Fibroblast of lung (primary cell): Measurements from ENCODE around the gene FSTL5. TPM values are rescaled to one million over a fixed set of nuclear protein-coding genes. Genes with fewer than 3 reads are reported as not detected.

ENCODE experiments used
- DNase-seq, 2 donors: peaks; one replicate each; pipeline versions ENCODE4 v3.0.0 to v3.0.0-alpha.2; 2010; ENCODE audit warnings: low read depth in 2 of 2
- H2AFZ ChIP-seq: 2 replicates; pipeline ENCODE4 v1.5.1; 2012; ENCODE audit warnings: low read length, control low read depth, inconsistent platforms
- H3K27ac ChIP-seq: 2 replicates; pipeline ENCODE4 v1.5.1; 2011; ENCODE audit warnings: low read length, control low read depth; ENCODE audit not compliant: insufficient read depth
- H3K27me3 ChIP-seq: 2 replicates; pipeline ENCODE4 v1.5.1; 2011; ENCODE audit warnings: mild to moderate bottlenecking, low read length; ENCODE audit not compliant: control insufficient read depth, insufficient read depth
- H3K36me3 ChIP-seq: 2 replicates; pipeline ENCODE4 v1.5.1; 2011; ENCODE audit warnings: low read length; ENCODE audit not compliant: control insufficient read depth, insufficient read depth
- H3K4me1 ChIP-seq: 2 replicates; pipeline ENCODE4 v1.5.1; 2011; ENCODE audit warnings: low read length; ENCODE audit not compliant: control insufficient read depth, insufficient read depth; ENCODE audit errors: extremely low read depth
- H3K4me2 ChIP-seq: 2 replicates; pipeline ENCODE4 v1.5.1; 2011; ENCODE audit warnings: low read length, control low read depth; ENCODE audit not compliant: insufficient read depth; ENCODE audit errors: extremely low read depth
- H3K4me3 ChIP-seq, 4 experiments: fragments of 200-600 bp in 1 of 4; sonication (generic) in 1 of 4; replicated peaks in 1 of 4; 2 replicates each; pipeline ENCODE4 v1.5.1; 2011 to 2016; ENCODE audit warnings: low read length in 4 of 4, low read depth in 3 of 4, mild to moderate bottlenecking in 3 of 4, control low read depth in 2 of 4, inconsistent platforms in 1 of 4, mixed read lengths in 1 of 4; ENCODE audit not compliant: insufficient read depth in 1 of 4; ENCODE audit errors: control extremely low read depth in 1 of 4
- H3K79me2 ChIP-seq: 2 replicates; pipeline ENCODE4 v1.5.1; 2012; ENCODE audit warnings: mild to moderate bottlenecking, low read length, inconsistent platforms; ENCODE audit not compliant: control insufficient read depth, insufficient read depth
- H3K9ac ChIP-seq: 2 replicates; pipeline ENCODE4 v1.5.1; 2011; ENCODE audit warnings: mild to moderate bottlenecking, low read length, control low read depth; ENCODE audit not compliant: insufficient read depth
- H3K9me3 ChIP-seq: 2 replicates; pipeline ENCODE4 v1.5.1; 2012; ENCODE audit warnings: low read depth, low read length; ENCODE audit not compliant: control insufficient read depth, insufficient read depth
- H4K20me1 ChIP-seq: 2 replicates; pipeline ENCODE4 v1.5.1; 2011; ENCODE audit warnings: low read length; ENCODE audit not compliant: control insufficient read depth, insufficient read depth; ENCODE audit errors: extremely low read depth
- EZH2 ChIP-seq: IDR thresholded peaks from 2 replicates; pipeline ENCODE4 v1.5.1; 2012; ENCODE audit warnings: low read length, control low read depth, mild to moderate bottlenecking; ENCODE audit errors: missing control alignments
- polyA plus RNA-seq, 2 donors: library from polyadenylated mRNA; depleted of rRNA in 1 of 2; stranded (reverse) in 1 of 2; unstranded in 1 of 2; fragments of >200 nt; gene quantifications; 2 replicates each; pipeline ENCODE4 v1.2.1, GENCODE V29; 2011 to 2012; ENCODE audit warnings: missing spikeins in 1 of 2
- total RNA-seq: library from RNA; depleted of rRNA; stranded (reverse); fragments of >200 nt; gene quantifications from 2 replicates; pipeline ENCODE4 v1.2.1, GENCODE V29; 2014
- TF ChIP-seq, protein P1 (sequence below), 2 donors: IDR thresholded peaks in 1 of 2; conservative IDR thresholded peaks in 1 of 2; 1 replicate in 1 of 2; 2 replicates in 1 of 2; pipeline ENCODE4 v1.5.1; 2011 to 2012; ENCODE audit warnings: low read length in 2 of 2, control low read depth in 1 of 2, inconsistent platforms in 1 of 2, low read depth in 1 of 2, mild to moderate bottlenecking in 1 of 2

FSTL5 gene
- total and polyA plus RNA-seq, 2 donors (not counting 1 experiment from before 2014, with no cell fraction given), result 0.11 to 0.33 TPM

DNA sequence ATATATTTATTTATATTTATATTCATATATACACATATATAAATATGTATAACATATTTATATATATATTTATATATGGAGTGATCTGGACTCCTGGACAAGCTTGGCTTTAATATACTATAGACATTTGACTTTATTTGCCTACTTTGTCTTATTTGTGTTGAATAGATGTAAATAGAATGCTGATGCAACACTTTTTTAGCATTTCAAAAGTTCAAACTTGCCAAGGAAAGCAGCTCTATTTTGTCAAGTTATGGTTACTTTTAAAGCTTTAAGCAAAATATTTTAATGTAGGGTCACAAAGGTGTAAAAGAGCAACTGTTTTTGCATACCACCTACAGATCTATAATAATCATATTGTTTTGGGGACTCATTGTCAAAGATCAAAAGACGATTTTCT, 61.1 kb downstream of the FSTL5 start:
- Histone ChIP-seq H3K9me3 (no peaks in the 10 kb centered on the region), H3K79me2 (no peaks in the 10 kb centered on the region), H3K4me1 (no peaks in the 10 kb centered on the region), H2AFZ (no peak overlapping the region), H3K27ac (no peak overlapping the region), H3K9ac (no peak overlapping the region), H3K36me3 (no peaks in the 10 kb centered on the region), H3K27me3 (no peaks in the 10 kb centered on the region), H3K4me3 (no peak overlapping the region), H4K20me1 (no peaks in the 10 kb centered on the region), H3K4me2 (no peak overlapping the region)
- no peak for DNase-seq
- TF ChIP-seq EZH2, result no peak
- TF ChIP-seq, protein P1, sequence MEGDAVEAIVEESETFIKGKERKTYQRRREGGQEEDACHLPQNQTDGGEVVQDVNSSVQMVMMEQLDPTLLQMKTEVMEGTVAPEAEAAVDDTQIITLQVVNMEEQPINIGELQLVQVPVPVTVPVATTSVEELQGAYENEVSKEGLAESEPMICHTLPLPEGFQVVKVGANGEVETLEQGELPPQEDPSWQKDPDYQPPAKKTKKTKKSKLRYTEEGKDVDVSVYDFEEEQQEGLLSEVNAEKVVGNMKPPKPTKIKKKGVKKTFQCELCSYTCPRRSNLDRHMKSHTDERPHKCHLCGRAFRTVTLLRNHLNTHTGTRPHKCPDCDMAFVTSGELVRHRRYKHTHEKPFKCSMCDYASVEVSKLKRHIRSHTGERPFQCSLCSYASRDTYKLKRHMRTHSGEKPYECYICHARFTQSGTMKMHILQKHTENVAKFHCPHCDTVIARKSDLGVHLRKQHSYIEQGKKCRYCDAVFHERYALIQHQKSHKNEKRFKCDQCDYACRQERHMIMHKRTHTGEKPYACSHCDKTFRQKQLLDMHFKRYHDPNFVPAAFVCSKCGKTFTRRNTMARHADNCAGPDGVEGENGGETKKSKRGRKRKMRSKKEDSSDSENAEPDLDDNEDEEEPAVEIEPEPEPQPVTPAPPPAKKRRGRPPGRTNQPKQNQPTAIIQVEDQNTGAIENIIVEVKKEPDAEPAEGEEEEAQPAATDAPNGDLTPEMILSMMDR (conservative IDR thresholded peaks at IDR 0.05 in 1 of 2, IDR thresholded peaks at IDR 0.05 in 1 of 2; ENCODE audit: low read depth in 1 of 2, low read length in 2 of 2), result no peak

DNA sequence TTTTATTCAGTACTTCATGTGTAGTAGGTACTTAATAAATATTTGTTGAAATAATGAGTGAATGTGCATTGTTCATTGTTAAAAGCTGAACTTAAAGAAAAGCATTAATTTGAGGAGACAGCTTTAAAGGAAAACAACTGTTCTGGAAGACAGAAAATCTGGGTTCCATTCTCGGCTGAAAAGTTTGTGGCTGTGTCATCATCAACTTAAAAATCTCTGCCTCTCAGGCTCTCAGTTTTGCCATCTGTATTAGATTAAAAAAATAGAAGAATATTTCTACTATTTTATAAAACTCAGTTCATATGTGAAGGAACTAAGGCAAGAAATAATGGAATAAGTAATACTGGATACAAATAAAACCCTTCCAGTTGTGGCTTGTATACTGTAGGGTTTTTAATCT, 62.5 kb downstream of the FSTL5 start:
- Histone ChIP-seq H3K27me3 (no peaks in the 10 kb centered on the region), H3K4me3 (no peak overlapping the region), H3K27ac (no peak overlapping the region), H3K4me1 (no peaks in the 10 kb centered on the region), H3K4me2 (no peak overlapping the region), H3K36me3 (no peaks in the 10 kb centered on the region), H3K9ac (no peak overlapping the region), H4K20me1 (no peaks in the 10 kb centered on the region), H3K9me3 (no peaks in the 10 kb centered on the region), H2AFZ (no peak overlapping the region), H3K79me2 (no peaks in the 10 kb centered on the region)
- TF ChIP-seq, protein P1 (conservative IDR thresholded peaks at IDR 0.05 in 1 of 2, IDR thresholded peaks at IDR 0.05 in 1 of 2; ENCODE audit: low read depth in 1 of 2, low read length in 2 of 2), result no peak
- TF ChIP-seq EZH2, result no peak
- no peak for DNase-seq

DNA sequence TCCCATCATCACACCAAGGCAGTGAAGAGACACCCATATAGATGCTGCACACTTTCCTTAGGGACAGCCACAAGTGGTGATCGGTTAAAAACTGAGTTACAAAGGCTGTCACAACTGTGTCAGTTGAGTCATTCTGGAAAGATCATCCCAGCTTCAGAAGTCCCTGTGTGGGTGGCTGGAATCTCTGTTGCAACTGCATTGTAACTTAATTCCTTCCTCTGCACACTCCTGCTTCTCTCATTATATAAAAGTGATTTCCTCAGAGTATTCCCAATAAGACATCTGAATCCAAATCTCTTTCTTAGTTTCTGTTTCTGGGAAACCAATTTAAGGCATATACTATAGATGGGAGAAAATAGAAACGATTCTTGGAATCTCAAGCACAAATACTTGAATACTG, 88.1 kb downstream of the FSTL5 start:
- no peak overlapping the region for H3K4me2 ChIP-seq

More for the DNA sequence above, 88.1 kb downstream of the FSTL5 start:
- Histone ChIP-seq H3K9ac (no peak overlapping the region), H3K4me1 (no peaks in the 10 kb centered on the region), H3K79me2 (no peaks in the 10 kb centered on the region), H2AFZ (no peak overlapping the region), H3K36me3 (no peaks in the 10 kb centered on the region), H3K27ac (no peak overlapping the region), H4K20me1 (no peaks in the 10 kb centered on the region), H3K4me3 (no peak overlapping the region), H3K9me3 (no peaks in the 10 kb centered on the region), H3K27me3 (no peaks in the 10 kb centered on the region)
- TF ChIP-seq, protein P1 (conservative IDR thresholded peaks at IDR 0.05 in 1 of 2, IDR thresholded peaks at IDR 0.05 in 1 of 2; ENCODE audit: low read depth in 1 of 2, low read length in 2 of 2), result no peak
- TF ChIP-seq EZH2, result no peak
- DNase-seq, result peak in 1 of 2 donors; percentile 32
